PFSK-1 (cell line): ENCODE data around the gene PCBP3. TPM values are rescaled to one million over a fixed set of nuclear protein-coding genes. Genes with fewer than 3 reads are reported as not detected.

ENCODE experiments used
- FOXP2 ChIP-seq: optimal IDR thresholded peaks from 2 replicates; pipeline ENCODE3; 2011; ENCODE audit warnings: borderline replicate concordance, control low read depth, inconsistent platforms; ENCODE audit not compliant: insufficient read depth; ENCODE audit errors: extremely low read length, extremely low read depth
- POLR2AphosphoS5 ChIP-seq: IDR thresholded peaks from 2 replicates; pipeline ENCODE4 v1.6.1; 2012; ENCODE audit warnings: low read depth, mild to moderate bottlenecking, control low read depth, low read length, moderate library complexity
- SIN3A ChIP-seq: IDR thresholded peaks from 2 replicates; pipeline ENCODE4 v1.6.1; 2012; ENCODE audit warnings: mild to moderate bottlenecking, low read length, moderate library complexity, borderline replicate concordance; ENCODE audit not compliant: insufficient read depth
- TAF1 ChIP-seq: IDR thresholded peaks from 2 replicates; pipeline ENCODE4 v1.6.1; 2012; ENCODE audit warnings: low read length, control low read depth, borderline replicate concordance; ENCODE audit not compliant: insufficient read depth
- polyA plus RNA-seq: library from polyadenylated mRNA; unstranded; fragments of >200 nt; gene quantifications from one replicate; pipeline ENCODE4 v1.2.1, GENCODE V29; 2012; ENCODE audit warnings: low read depth, missing spikeins; ENCODE audit not compliant: insufficient read length
- TF ChIP-seq, protein P1 (sequence below), 2 experiments: IDR thresholded peaks; 2 replicates each; pipeline versions ENCODE4 v1.6.1 to v1.8.0; 2011 to 2012; ENCODE audit warnings: low read depth in 2 of 2, low read length in 2 of 2, control low read depth in 1 of 2, inconsistent platforms in 1 of 2, mild to moderate bottlenecking in 1 of 2, moderate library complexity in 1 of 2; ENCODE audit not compliant: insufficient read depth in 1 of 2

The PCBP3 gene
- polyA plus RNA-seq: 1.0 TPM

GRCh38 chr21:45643021-45643980 is at the start of gene PCBP3:
Gene PCBP3 (plus strand): TSS chr21:45643725. CDS start chr21:45850086, 206,361 bp downstream.
- TF ChIP-seq SIN3A: no peak
- no peak for TF ChIP-seq FOXP2
- no peak for TF ChIP-seq POLR2AphosphoS5
- TF ChIP-seq TAF1: no peak

GRCh38 chr21:45594721-45595489 is 48.6 kb upstream of the PCBP3 start:
- TF ChIP-seq SIN3A (no peak), TAF1 (no peak), POLR2AphosphoS5 (no peak), FOXP2 (no peak)
- TF ChIP-seq, protein P1, sequence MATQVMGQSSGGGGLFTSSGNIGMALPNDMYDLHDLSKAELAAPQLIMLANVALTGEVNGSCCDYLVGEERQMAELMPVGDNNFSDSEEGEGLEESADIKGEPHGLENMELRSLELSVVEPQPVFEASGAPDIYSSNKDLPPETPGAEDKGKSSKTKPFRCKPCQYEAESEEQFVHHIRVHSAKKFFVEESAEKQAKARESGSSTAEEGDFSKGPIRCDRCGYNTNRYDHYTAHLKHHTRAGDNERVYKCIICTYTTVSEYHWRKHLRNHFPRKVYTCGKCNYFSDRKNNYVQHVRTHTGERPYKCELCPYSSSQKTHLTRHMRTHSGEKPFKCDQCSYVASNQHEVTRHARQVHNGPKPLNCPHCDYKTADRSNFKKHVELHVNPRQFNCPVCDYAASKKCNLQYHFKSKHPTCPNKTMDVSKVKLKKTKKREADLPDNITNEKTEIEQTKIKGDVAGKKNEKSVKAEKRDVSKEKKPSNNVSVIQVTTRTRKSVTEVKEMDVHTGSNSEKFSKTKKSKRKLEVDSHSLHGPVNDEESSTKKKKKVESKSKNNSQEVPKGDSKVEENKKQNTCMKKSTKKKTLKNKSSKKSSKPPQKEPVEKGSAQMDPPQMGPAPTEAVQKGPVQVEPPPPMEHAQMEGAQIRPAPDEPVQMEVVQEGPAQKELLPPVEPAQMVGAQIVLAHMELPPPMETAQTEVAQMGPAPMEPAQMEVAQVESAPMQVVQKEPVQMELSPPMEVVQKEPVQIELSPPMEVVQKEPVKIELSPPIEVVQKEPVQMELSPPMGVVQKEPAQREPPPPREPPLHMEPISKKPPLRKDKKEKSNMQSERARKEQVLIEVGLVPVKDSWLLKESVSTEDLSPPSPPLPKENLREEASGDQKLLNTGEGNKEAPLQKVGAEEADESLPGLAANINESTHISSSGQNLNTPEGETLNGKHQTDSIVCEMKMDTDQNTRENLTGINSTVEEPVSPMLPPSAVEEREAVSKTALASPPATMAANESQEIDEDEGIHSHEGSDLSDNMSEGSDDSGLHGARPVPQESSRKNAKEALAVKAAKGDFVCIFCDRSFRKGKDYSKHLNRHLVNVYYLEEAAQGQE (IDR thresholded peaks at IDR 0.05; ENCODE audit: insufficient read depth in 1 of 2, low read depth in 2 of 2, low read length in 2 of 2): no peak

GRCh38 chr21:45595574-45596295 is 47.8 kb upstream of the PCBP3 start:
- no peak for TF ChIP-seq FOXP2
- TF ChIP-seq POLR2AphosphoS5: no peak
- TF ChIP-seq SIN3A: no peak
- TF ChIP-seq, protein P1 (IDR thresholded peaks at IDR 0.05; ENCODE audit: insufficient read depth in 1 of 2, low read depth in 2 of 2, low read length in 2 of 2): no peak
- no peak for TF ChIP-seq TAF1

DNA sequence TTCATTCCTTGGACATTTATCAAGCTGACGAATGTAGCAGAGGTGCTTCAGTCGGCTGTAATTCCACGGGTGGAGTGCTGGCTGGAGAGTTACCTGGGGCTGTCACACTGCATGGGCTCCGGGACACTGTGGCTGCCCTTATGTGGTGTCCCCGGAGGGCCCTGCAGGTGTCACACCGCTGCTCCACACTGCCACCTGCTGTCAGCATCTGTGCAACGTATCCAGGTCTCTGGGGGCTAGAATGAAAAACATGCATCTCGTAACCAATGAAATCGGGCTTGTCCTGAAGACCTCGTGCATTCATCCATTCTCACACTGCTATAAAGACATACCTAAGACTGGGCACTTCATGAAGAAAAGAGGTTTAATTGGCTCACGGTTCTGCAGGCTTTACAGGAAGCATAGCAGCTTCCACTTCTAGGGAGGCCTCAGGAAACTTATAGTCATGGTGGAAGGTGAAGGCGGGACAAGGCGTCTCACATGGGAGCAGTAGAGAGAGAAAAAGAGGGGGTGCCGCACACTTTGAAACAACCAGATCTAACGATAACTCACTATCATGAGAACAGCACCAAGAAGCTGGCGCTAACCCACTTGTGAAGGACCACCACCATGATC is 46.7 kb upstream of the PCBP3 start:
- TF ChIP-seq, protein P1 (IDR thresholded peaks at IDR 0.05; ENCODE audit: insufficient read depth in 1 of 2, low read depth in 2 of 2, low read length in 2 of 2): no peak
- TF ChIP-seq POLR2AphosphoS5 (no peak), TAF1 (no peak), FOXP2 (no peak), SIN3A (no peak)
